HG03378 (cell line): ENCODE results near the gene UPP2.

ENCODE experiments used
- ATAC-seq: cut with Tn5 transposase; IDR thresholded peaks from one replicate; pipeline ENCODE4 v1.9.1; 2021; ENCODE audit warnings: mild to moderate bottlenecking, moderate library complexity; ENCODE audit not compliant: unreplicated experiment

UPP2 gene

DNA sequence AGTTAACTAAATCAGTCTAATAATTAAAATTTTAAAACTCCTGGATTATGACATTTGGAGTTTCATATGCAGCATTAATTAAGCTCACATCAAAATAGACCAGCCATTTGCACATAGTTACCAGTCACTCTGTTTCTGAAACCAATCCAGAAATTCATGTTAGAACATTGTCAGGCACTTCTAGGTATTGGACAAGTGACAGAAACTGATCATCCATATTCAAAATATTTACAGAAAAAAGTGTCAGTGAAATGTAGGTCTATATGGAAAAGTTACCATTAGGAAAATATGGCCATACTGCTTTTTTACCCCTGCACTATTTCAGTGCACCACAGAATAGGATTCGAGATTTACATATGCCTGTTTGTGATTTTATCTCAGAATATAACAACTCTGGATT, 33.4 kb downstream of the UPP2 start:
- ATAC-seq, result no peak

DNA sequence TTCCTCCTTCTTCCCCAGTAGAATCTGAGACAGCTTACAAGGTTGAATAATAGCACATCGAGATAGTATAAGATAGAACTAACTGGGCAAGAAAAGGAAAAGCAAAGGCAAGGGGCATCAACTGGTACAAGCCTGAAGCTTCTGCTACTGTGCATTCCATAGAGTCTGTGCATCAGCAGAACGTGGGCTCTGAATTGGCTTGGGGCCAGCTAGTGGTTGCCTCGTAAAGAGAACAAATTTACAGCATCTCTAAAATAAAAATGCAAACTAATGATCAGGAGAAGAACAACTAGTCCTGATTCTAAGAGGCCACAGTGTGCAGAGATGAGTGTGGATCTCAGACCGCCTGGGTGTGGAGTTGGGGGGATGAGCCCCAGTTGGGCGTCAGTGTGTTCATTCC, 36.6 kb downstream of the UPP2 start:
- no peak for ATAC-seq

DNA sequence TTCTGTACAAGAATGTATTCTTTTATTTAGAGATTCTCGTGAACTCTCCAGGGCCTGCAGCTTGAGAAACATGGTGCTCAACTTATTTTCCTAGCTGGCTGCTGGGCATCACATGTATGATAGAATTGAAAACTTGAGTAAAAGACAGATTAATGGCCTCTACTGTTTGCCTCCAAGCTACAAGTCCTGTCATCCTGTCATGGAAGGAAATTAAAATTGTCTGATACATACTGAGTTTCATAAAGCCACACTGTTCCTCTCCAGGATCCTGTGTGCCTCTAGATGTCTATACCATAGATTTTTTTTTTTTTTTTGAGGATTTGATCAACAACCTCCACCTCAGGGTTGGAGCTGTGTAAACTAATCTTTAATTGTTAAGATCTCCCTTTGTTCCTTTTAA, 38.5 kb downstream of the UPP2 start:
- no peak for ATAC-seq

GRCh38 chr2:158142165-158142564, 40.5 kb downstream of the UPP2 start:
- ATAC-seq, result no peak

GRCh38 chr2:158142568-158143332, 41.1 kb downstream of the UPP2 start:
- ATAC-seq, result no peak

DNA sequence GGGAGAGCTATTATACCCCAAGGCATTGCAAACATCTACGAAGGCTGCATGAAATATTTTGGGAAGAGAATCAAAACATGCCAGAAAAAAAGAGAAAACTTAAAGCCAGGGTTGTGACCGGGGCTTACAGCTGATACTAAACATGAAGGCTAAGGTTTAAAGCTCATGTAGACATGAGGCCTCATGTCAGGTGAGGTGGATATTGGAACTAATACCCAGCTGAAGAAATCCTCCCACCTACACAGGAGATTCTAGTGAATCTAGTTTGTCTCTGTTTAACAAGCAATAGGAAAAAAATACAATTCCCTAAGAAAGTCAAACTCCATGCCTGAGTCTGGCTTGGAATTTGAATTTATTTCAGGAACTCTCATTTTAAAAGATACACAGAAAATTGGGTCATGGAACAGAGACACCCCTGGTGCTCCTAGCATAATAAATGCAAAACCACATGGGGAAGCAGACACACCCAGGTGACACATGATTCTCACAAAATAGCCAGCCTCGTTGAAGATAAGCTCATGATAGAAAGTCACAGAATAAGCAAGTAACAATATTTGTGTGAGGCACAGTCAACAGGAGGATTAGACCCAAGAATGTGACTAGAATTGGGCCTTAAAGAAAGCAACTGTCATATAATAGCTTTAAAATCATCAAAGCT, 42.2 kb downstream of the UPP2 start:
- no peak for ATAC-seq

GRCh38 chr2:158144914-158145625, 43.4 kb downstream of the UPP2 start:
- no peak for ATAC-seq

- no peak for ATAC-seq
Observed at GRCh38 chr2:158153270-158154015, 51.8 kb downstream of the UPP2 start.

DNA sequence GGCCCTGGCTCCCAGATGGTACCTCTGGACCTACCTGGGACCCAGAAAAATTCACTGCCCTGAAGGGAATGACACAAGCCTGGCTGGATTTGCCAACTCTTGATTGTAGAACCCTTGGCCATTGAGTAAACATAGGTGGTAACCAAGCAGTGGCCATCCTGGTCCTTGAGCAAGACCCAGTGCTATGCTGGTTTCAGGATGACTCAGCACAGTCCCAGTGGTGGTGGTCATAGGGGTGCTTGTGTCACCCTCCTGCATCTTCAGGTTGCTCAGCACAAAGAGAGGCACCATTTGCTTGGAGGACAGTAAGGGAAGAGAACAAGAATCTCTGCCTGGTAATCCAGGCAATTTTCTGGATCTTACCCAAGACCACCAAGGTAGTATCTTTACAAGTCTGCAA, 52.9 kb downstream of the UPP2 start:
- ATAC-seq, result no peak

DNA sequence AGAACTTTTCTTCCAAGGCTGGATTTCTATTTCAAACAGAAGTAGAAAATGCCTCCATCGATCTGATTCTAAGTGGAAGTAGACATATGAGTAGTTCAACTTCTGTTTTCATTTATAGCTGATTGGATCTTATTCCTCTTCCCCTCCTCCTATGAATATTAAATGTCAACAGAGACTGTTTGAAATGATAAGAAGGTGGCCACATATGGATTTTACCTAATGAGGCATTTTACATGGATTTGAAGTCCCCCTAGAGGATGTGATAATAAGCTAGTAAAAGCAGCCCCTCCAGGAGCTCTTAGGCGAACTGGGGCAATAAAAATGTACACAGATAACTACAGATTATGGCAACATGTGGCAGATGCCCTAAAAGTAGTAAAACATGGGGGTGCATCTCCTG, 71.0 kb downstream of the UPP2 start:
- no peak for ATAC-seq

DNA sequence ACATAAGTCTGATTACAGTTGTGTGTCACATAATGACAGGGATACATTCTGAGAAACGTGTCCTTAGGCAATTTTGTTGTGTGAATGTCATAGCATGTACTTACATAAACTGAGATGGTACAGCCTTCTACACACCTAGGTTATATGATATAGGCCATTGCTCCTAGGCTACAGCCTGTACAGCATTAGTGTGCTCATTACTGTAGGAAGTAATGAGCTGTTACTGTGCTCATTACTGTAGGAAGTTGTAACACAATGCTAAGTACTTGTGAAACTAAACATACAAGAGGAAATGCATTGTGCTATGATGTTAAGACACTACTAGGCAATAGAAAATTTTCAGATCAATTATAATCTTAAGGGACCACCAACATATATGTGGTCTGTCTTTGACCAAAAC, 72.8 kb downstream of the UPP2 start:
- ATAC-seq, result no peak

DNA sequence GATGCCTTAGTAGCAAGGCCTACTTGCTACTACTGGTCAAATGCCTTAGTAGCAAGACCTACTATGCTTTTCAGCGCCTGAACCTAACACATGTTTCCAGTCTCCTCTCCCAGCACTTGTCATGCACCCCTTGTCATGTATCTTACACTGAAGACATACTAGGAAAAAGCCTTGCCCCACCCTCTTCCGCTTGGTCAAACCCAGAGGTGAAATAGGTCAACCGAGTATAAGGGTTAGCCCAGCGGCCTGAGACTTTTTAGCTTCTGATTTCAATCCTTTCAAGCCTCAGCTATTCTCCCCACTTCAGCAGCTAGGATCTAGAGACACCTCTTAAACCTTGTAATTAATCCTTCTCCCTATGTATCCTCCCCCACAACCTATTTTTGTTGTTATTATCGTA, 73.3 kb downstream of the UPP2 start:
- ATAC-seq, result no peak

DNA sequence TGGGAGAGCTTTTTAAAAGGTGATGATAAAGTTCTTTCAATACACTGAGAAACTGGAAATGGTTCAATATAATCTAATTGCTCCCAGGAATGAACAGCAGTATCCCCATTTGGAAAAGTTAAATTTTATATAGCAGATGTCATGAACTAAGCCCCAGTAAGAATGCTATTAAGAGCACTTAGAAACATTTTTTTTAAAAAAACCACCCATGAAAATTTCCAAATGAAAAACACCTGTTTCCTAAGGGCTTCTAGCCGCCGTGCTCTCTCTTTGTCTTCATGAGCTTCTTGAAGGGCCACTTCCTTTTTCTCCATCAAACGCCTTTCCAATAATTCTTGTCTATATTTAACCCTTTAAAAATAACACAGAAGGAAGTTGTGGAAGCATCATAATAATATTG, 77.0 kb downstream of the UPP2 start:
- no peak for ATAC-seq

GRCh38 chr2:158179660-158180059, 78.0 kb downstream of the UPP2 start:
- peak; percentile 47 for ATAC-seq

GRCh38 chr2:158181171-158181570, 79.5 kb downstream of the UPP2 start:
- ATAC-seq, result no peak

DNA sequence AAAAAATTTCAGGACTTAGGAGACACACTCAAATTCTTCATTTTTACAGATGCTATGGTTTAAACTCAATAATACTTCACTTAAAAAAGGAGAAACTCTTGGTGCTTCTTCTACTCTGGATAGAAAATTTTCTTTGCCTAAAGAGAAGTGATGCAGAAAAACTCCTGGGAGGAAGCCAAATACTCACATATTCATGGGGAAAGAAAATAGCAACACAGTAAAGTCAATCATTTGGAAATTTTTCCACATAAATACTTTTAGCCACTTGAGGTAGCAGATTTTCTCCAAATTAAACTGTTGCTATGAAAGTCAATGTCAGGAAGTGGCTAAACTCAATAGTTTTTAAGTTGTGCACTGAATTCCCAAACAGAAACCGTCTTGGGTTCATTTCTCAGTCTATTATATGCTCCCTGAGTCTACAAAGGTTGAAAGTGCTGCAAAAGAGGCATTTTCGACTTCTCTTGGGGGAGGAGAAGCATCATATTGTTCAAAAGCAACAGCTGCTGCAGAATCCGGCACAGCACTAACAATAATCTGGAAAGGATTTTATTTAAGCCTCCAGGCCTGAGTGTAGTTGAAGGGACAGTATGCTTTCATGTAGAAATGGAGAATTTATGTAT, 81.1 kb downstream of the UPP2 start:
- ATAC-seq, result no peak

DNA sequence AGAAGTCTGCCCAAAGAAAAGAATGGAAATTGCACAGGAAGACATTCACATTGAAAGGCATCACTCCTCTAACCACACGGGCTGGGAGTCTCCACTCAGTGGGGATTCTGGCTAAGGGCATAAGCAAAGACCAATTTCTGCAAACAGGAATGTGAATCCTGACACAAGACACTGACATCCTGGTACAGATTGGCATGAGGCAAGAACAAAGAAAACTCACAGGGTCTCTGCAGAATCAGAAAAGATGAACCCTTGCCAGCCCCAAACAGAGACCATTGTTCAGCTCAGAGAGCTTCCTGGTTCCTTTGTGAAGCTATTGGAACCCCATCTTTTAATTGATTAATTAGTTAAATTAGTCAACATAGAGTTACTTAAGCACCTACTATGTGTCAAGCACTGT, 82.3 kb downstream of the UPP2 start:
- ATAC-seq, result no peak

DNA sequence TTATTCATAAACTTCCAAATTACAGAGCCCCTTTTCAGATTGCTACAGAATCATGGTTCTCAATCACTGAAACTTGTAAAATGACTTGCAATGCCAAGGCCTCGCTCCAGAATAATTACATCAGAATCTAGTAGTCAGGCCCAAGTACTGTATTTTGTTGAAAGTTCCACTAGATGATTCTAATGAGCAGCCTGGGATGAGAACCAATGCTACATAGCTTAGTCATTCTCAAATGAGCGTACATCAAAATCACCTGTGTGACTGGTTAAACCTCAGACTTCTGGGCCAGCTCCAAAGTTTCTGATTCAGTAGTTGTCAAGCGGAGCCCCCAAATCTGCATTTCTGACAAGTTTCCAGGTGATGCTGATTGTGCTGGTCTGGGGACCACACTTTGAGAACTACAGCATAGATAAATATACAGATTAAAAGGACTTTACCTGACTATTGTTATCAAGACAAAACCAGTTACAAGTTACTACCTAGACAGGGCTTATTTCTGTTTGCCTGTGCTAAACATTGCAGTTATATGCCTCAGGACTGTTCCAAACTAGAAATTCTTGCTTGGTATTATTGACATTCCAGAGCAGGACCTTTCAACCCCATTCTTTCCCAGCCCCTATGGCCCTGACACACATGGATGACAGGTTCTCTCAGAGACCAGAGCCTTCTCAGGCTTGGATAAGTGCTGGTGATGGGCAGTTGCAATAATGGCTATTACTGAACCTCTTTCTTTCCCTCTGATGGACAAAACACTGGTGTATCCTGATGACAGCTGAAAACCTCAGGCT, 83.1 kb downstream of the UPP2 start:
- no peak for ATAC-seq
